ENCODE measurements around the gene PHACTR1.
A peak's percentile ranks its signal among the peaks of the same experiment; 100 is the strongest.

PHACTR1 gene

DNA sequence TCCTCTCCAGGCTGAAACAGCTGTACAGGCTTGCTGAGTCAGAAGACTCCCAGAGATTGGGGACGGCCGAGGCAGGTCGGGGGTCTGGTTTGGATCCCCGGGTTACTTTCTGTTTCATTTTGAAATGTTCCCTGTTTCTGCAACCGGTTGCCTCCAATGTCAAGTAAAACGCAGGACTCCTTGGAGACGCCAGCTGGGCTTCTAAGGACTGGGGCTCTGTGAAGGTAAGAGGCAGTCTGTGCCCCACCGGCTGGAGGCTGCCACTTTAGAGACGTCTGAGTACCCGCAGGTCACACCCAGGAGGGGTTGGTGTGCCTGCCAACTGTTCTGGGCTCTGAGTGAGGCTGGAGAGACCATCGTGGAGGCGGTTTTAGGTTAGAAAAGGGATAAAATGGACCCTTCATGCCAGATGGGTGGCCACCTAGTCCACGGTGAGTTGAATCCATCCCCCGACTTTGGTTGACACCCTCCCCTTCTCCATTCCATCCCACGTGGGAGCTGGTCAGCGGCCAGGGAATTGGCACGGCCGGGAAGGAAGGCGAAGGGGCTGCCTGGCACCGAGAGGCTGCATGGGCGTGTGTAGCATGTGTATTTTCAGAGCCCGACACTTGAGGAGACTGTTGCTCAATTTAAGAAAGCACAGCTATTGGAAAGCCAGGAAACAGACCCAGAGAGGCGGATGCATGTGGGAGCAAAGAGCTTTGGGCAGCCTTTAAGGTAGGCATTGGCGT, 240.9 kb downstream of the PHACTR1 start:
- DNase-seq, result peak; percentile 12

DNA sequence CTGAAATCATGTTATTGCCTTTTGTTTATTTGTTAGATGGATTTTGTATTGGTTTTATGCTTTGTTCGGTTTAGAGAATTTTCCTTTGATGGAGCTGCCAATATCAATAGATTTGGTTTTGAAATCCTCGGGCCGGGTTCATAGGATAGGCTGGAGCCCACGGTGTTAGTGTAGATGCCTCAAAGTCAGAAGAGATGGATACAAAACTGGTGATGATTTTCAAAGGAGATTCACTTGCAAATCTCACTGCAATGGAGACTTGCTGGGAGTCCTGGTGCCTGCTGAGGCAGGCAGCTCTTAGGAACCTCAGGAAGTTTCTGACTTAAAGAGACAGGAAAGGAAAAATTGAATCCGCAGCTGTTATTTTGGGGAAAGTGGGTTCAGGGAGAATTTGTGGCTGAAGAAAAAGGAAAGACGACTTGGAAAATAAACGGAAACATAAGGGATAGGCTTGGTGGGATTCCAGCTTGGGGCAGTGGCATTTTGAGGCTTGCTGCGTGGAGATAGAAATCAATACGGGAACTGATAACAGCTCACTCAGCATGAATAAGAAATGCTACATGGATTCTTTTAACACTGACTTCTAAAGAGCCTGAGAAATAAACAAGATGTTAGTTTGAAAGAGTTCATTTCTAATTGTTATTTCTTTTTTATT, 241.6 kb downstream of the PHACTR1 start:
- no peak for DNase-seq

DNA sequence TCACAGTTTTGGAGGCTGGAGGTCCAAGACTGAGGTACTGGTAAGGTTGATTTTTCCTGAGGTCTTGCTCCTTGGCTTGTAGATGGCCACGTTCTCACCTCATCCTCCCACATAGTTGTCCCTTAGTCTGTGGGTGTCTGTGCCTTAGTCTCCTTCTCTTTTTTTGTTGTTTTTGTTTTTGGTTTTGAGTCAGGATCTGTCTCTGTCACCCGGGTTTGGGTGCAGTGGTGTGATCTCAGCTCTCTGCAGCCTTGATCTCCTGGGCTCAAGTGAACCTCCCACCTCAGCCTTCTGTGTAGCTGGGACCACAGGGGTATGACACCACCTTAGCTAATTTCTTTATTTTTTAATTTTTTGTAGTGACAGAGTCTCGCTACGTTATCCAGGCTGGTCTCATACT, 245.2 kb downstream of the PHACTR1 start:
- DNase-seq, result no peak

DNA sequence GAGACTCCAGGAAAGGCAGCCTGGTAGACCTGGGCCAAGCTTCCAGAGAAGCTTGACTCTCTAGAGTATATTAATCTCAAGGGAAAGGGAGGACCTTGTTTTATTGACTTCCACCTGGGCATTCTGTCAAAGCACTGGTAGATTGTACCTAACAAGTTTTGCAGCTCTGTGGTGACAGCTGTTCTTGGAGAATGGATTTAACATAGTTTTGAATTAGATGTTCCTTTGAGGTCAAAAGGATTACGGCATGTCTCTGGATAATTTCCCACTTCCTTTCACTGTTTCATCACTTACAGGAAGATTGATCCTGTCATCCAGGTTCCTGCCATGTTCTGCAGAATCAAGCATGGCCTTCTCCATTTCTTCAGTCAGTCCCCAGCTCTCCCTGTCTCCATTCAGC, 246.0 kb downstream of the PHACTR1 start:
- DNase-seq, result no peak

DNA sequence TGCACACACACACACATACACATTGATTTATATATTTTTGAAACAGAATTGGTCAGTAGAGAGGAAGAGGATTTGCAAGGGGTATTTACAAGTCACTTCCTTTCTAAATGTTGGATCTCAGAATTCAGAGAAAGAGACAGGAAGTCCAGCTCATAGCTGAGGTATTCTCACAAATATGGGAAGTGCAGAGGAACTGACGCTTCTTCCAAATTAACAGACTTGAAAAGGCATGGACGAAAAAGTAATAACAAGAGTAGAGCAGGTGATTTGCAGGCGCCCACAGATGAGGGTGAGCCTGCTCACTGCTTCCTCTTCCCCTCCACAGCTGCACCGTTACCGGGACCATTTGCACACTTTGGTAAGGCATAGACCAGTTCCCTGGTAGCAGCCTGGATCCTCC, 246.4 kb downstream of the PHACTR1 start:
- no peak for DNase-seq

DNA sequence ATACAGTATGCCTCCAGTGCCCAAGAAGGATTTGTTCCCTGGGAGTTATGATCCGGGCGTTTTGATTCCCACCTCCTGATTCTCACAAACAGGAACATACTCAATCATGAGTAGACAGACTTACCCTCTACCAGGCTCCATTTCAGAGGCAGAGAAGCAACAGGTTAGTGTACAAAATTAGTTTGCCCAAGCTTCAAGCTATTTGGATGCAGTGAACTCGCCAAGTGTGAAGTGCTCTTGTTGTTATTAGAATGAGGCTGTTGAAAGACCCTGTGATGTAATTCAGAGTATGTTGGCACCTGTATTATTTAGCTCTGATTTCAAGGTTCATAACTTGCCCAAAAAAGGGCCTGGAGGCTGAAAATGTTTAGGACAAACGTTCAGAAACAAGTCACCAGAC, 247.0 kb downstream of the PHACTR1 start:
- DNase-seq, result no peak

DNA sequence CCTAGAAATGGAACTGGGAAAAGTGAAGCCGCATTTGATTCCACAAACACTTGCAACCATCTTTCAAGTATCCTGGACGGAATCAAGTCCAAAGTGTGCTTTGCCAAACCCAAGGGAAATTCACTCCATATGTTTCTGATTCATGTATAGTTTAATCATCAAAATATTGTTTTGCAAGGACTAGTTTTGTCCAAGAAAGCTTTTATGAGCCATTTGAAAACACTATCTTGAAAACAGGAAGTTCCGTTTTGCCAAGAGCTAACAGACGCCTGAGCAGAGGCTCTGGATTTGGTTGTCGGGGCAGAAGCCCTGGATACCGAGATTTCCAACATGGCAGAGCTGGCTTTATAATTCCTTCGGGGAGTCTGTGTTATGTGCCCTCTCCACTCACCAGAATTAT, 251.1 kb downstream of the PHACTR1 start:
- no peak for DNase-seq

DNA sequence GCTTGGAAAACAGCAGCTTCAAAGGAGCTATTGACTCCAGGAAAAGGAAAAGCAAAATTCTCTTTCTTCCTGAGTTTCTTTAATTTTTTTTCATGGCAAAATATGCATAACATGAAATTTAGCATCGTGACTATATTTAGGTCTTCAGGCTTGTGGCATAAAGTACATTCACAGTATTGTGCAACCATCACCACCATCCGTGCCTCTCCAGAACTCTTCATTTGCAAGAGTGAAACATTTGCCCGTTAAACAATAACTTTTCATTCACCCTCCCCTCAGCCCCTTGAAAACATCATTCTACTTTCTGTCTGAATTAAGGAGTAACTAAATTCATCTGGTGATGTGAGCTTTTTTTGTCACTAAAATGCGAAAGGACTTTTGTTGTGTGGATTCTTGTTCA, 251.7 kb downstream of the PHACTR1 start:
- DNase-seq, result no peak

DNA sequence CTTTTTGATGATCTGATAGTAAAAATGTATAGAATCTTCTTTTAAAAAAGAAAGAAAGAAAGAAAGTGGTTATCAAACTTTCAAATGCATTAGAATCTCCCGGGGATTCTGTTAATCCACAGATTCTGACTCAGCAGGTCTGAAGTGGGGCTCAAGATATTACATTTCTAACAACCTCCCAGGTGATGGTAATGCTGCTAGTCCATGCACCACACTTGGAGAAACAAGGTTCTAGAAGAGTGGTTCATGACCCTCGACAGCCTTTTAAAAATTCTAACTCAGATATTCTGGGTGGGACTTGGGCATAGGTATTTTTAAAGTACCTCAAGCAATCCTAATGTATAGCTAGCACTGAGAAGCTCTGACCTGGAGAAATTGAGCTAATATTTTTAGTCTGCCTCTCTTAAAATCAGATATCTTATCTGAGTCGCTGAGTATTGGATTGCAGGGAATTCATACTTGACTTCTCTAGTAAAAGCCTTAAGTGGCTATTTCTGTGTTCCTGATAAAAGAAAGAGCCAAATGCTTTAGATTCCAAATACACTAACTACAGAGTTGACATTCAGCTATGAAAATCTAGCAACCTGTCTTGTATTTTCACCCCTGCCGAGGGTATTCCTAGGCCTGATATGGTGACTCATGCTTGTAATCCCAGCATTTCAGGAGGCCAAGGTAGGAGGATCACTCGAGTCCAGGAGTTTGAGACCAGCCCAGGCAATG, 252.4 kb downstream of the PHACTR1 start:
- DNase-seq, result no peak

DNA sequence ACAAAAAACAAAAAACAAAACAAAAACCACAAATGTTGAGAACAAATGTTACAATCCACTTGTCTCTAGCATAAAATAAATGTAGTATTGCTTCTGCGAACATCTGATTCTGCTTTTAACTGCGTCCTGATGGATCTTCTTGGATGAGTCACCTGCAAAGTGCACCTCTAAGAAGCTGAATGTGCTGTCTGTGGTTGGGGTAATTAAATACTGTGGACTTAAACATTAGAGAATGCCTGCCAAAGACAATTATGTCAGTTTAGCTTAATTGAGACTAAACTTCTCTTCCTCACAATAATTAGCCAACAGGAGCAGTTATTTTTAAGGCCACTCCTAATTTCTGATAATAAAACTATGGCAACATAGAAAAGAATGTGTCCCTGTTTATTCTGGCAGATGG, 253.4 kb downstream of the PHACTR1 start:
- DNase-seq, result no peak

DNA sequence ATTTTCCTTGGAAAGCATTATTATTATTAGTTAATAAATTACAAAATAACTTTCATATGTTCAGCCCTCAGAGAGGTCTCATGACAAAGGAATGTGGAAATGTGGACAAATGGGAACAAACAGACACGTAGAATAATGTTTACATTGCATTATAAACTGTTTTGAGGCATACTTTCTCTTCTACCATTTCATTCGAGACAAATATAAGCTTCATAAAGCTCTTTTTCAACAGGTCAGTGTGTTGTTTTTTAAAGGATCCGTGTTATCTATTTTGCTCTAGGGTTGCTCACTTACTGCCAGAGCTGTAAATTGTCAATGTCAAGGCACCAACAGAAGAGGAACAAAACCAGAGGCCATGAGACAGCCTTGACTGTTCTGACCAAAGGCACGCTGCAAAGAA, 256.8 kb downstream of the PHACTR1 start:
- DNase-seq, result no peak

DNA sequence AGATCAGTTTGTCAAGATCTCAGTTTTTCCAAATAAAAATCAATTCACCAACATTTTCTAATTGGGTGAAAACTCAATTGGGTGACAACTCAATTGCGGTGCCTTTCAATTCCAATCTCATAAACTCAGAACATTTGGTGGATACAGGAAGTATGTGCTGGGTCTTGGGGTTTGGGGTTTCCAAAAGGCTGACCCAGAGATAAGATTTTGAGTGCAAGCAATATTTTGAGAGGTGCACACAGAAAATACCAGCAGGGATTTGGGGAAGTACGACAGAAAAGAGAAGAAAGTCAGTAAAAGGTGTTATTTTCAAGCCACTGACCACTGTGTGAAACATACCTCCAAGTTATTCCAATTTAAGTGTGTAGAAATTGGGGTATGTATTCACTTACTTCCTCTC, 258.0 kb downstream of the PHACTR1 start:
- no peak for DNase-seq

DNA sequence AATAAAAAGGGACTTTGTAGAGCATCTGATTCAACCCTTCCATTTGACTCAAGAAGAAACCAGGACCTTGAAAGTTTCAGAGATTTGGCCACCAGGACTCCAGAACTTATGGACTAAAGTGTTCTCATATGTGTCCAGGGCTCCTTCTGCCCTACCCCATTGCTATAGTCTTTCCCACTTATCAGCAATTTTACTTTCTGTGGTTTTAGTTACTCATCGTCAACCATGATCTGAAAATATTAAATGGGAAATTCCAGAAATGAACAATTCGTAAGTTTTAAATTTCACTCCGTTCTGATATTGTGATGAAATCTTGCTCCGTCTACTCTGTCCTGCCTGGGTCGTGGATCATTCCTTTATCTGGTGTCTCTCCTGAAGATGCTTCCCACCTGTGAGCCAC, 259.8 kb downstream of the PHACTR1 start:
- no peak for DNase-seq

DNA sequence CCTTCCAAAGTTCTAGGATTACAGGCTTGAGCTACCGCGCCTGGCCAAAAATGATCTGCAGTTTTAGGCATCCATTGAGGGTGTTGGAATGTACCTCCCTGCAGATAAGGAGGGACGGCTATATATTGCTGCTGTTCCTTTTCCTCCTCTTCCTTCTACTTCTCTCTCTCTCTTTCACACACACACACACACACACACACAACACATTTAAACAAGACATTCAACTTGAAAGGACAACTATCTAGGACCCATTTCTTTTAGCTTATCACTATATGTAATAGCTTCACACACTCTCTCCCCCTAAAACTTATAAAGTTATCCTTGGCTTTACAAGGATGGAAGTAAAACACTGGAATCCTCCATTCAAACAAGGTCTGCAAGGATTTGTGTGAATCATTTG, 260.6 kb downstream of the PHACTR1 start:
- DNase-seq, result no peak

DNA sequence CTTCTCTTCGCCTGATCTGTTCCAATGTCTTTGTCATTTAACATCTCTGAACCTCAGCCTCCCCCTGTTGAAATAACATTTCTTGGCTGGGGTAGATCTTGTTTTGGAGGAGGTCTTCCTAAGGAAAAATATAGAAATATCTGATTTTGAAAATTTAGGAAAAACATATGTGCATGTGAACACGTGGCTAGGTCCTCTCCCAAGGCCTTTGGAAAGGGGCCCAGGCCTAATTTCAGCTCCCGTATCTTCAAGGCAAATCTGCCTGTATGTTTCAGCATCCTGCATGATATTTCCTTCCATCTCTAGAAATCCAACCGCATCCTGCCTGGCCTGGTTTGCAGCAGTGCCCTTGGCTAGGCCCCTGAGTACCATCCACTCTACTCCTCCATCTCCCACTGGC, 261.2 kb downstream of the PHACTR1 start:
- no peak for DNase-seq

DNA sequence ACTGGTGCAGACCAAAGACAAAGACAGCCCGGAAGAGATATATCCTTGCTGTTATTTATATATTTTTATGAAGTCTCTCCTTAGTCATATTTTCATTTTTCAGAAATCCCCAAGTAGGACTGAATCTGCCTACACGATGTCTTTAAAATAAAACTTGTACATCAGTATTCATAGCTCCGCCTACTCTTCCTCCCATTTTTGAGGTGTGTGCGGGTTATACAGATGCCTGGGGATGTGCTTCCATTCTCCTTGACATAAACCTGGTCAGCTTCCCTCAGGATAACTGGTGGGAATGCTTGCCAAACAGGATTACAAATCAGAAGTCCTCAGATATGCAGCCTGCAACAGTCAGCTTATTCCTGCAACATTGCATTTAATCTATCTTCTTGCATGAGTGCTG, 264.2 kb downstream of the PHACTR1 start:
- no peak for DNase-seq

DNA sequence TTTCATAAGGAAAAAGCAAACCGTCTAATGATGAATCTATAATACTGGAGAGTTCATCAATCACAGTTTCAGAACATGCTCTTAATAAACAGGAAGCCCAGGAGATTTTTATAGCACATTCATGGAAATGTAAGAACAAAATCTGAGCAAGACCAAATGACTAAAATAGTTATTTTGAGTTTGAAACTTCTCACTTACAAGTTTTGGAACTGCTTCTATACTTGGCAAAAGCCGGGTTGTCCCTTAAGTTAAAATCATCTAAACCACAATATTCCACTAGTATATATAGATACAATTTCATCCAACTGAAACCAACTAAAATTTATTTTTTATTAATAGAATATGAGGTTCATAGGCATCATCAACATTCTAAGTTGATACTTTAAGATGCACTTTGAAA, 268.2 kb downstream of the PHACTR1 start:
- no peak for DNase-seq

DNA sequence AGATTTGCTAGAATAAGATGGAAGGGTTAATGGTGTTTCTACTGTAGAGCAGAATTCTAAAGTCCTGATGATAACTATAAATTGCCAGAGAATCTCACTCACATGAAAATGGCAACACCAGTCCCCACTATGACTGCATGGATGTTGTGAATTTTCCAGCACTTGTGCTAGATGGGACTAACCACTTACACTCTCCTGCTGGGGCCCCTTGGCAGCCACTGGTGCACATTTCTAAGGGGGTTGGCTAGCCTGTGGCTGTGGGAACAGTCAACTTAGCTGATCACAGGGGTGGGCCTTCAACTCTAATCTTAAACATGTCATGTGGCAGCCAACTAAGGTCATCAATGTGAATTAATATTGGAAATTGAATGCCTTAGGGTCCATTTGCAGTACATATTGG, 271.2 kb downstream of the PHACTR1 start:
- no peak for DNase-seq

DNA sequence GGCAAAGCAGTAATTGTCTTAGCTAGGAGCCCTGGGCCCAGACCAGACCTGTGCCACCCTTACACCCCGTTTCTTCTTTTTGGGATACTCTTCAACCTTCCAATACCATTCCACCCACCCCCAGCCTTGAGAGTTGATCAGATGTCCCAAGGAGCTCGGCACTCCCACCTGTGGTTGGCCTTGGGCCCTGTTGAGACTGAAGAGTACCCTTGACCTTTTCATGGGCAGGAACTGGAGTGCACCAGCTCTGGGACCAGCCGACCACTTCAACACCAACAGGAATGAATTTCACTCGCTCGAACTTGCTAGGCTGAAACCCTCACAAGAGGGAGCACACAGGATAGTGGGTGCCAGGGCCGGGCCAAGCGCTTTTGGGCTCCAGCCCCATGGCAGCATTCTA, 273.6 kb downstream of the PHACTR1 start:
- no peak for DNase-seq

DNA sequence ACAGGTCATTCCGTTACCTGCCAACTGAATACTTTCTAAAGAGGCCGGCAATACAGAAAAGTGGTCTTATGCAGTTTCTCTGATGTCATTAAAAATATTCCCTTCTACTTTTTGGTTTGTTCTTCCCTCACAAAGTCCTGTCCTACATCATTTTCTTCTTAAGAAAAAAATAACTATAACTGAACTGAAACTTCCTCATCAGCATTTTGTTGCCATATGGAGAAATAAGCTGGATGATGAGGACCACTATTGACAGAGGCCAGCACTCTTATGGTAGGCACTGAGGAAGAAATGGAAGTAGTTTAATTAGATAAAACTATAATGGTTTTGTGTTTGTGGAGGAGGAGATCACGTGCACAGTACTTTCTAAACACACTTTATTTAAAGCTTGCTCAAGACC, 274.9 kb downstream of the PHACTR1 start:
- DNase-seq, result no peak

DNA sequence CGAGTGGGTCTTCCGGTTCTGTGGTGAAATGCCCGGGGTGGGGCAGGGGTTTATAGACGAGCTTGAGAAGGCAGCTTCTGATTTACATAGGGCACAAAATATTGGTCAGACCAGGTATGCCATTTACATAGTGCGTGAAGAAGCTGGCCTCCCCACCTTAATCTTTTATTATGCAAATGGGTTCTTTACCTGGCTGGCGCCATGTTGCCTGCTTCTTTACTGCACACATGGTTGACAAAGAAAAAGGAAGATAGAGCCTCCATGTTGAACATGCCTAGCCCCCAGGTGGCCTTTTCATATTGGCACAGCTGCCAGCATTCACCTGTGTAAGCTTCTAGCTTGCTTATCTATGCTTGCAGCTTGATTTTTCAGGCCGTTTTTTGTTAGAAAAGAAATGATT, 276.2 kb downstream of the PHACTR1 start:
- DNase-seq, result no peak

DNA sequence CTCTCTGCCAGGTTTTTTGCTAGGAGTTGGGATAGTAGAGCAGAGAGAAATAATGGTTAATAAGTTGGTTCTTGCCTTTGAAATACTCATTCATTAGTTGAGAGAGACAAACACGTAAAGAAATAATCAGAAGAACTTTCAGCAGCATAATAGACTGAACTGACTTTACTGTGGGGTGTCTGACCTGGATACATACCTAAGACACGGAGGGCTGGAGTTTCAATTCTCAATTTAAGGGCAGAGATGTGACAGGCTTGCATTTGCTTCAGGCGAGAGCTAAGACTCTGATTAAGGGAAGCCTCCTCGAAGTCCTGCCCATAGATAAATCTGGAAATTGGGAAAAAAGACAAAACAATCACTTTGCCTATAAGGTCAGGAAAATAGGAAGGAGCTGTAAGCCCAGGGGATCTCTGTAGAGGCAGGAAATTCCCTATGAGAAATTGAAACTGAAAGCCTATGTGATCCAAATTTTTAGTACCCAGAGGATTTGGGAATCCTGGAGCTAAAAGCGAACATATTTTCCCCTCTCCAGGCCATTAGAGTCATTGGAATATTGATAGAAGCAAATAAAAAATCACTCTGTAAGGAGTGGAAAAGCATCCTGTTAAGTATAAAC, 276.8 kb downstream of the PHACTR1 start:
- DNase-seq, result no peak

DNA sequence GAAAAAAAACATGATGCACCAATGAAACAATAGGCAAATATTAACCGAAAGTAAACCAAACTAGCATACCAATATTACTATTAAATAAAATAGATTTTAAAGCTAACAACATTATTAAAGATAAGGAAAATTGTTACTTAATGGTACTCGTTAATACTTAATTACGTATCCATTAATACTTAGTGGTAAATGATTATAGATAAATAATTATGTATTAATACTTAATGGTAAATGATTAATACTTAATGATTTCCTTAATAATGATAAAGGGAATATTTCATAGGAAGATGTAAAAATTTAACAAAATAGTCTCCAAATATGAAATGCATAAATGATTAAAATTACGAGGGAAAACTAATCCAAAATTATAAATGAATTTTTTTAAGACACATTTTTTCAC, 278.9 kb downstream of the PHACTR1 start:
- DNase-seq, result no peak

DNA sequence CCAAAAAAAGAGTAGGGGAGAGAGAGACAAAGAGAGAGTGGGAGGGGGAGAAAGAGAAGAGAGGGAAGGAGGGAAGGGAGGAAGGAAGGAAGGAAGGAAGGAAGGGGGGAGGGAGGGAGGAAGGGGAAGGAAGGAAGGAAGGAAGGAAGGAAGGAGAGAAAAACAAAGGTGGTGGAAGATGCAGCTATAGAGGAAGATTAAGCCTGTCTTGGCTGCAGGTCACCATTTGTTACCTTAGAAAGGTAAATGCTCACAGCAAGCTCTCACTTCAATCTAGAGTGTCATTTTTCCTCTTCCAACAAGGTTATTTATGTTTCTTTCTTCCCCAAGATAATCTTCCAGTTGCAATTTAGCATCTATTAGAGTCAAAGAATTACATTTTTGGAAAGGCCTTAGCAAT, 284.0 kb downstream of the PHACTR1 start:
- DNase-seq, result no peak

All from activated gamma-delta T cell treated with Interleukin-2 at 50 U/mL for 16 hours (primary cell).